HepG2 (cell line): ENCODE results near the gene MYLK. TPM values are rescaled to one million over a fixed set of nuclear protein-coding genes. Genes with fewer than 3 reads are reported as not detected.
A peak's percentile ranks its signal among the peaks of the same experiment; 100 is the strongest.

Experiments used
- BHLHE40 ChIP-seq: IDR thresholded peaks from 2 replicates; pipeline ENCODE4 v1.6.1; 2011; ENCODE audit warnings: low read length, improper control_type of control experiment
- DR1 ChIP-seq: sonication (generic); formaldehyde crosslinking; IDR thresholded peaks from 2 replicates; pipeline ENCODE4 v1.8.0; 2021; ENCODE audit warnings: mild to moderate bottlenecking, missing genetic modification reagents, inconsistent platforms
- E2F2 ChIP-seq: sonication (generic); formaldehyde crosslinking; IDR thresholded peaks from 2 replicates; pipeline ENCODE4 v1.4.0; 2020; ENCODE audit warnings: missing genetic modification reagents, borderline replicate concordance
- FOXO1 ChIP-seq: sonication (generic); formaldehyde crosslinking; IDR thresholded peaks from 2 replicates; pipeline ENCODE4 v1.4.0; 2020; ENCODE audit warnings: missing genetic modification reagents
- NKX3-1 ChIP-seq: sonication (generic); formaldehyde crosslinking; IDR thresholded peaks from 2 replicates; pipeline ENCODE4 v1.5.0; 2020; ENCODE audit warnings: missing genetic modification reagents
- POGZ ChIP-seq: sonication (generic); formaldehyde crosslinking; IDR thresholded peaks from 2 replicates; pipeline ENCODE4 v1.4.0; 2020; ENCODE audit warnings: mild to moderate bottlenecking, missing genetic modification reagents
- ZBTB40 ChIP-seq, 2 experiments: fragments of 450-650 bp in 1 of 2; sonication (generic) in 1 of 2; formaldehyde crosslinking in 1 of 2; IDR thresholded peaks; 2 replicates each; pipeline versions ENCODE4 v1.6.1 to v1.8.0; 2016 to 2022; ENCODE audit warnings: antibody characterized with exemption in 1 of 2, mild to moderate bottlenecking in 1 of 2, missing genetic modification reagents in 1 of 2
- ZNF235 ChIP-seq: sonication (generic); formaldehyde crosslinking; IDR thresholded peaks from 2 replicates; pipeline ENCODE4 v1.8.1; 2023; ENCODE audit warnings: mild to moderate bottlenecking, missing genetic modification reagents, borderline replicate concordance
- ZNF484 ChIP-seq: sonication (generic); formaldehyde crosslinking; IDR thresholded peaks from 2 replicates; pipeline ENCODE4 v1.5.1; 2020; ENCODE audit warnings: mild to moderate bottlenecking, low read depth, missing genetic modification reagents, borderline replicate concordance
- ZNF567 ChIP-seq: sonication (generic); formaldehyde crosslinking; IDR thresholded peaks from 2 replicates; pipeline ENCODE4 v1.8.1; 2023; ENCODE audit warnings: mild to moderate bottlenecking, missing genetic modification reagents, borderline replicate concordance
- ZNF687 ChIP-seq: sonication (generic); formaldehyde crosslinking; IDR thresholded peaks from 2 replicates; pipeline ENCODE4 v1.5.1; 2020; ENCODE audit warnings: mild to moderate bottlenecking, missing genetic modification reagents, moderate library complexity
- ZNF691 ChIP-seq: sonication (generic); formaldehyde crosslinking; IDR thresholded peaks from 2 replicates; pipeline ENCODE4 v1.4.0; 2020; ENCODE audit warnings: missing genetic modification reagents, low read depth, mild to moderate bottlenecking, borderline replicate concordance
- ZNF777 ChIP-seq: sonication (generic); formaldehyde crosslinking; IDR thresholded peaks from 2 replicates; pipeline ENCODE4 v1.4.0; 2020; ENCODE audit warnings: missing genetic modification reagents
- ZNF839 ChIP-seq: sonication (generic); formaldehyde crosslinking; IDR thresholded peaks from 2 replicates; pipeline ENCODE4 v1.4.0; 2020; ENCODE audit warnings: missing genetic modification reagents, mild to moderate bottlenecking, borderline replicate concordance
- polyA plus RNA-seq, 8 experiments: library from polyadenylated mRNA; depleted of rRNA in 3 of 8; stranded (reverse) in 7 of 8; unstranded in 1 of 8; fragments of >200 nt; fragmentation: Illumina TruSeq in 4 of 8; extraction: Trizol in 4 of 8; gene quantifications; 2 replicates each; pipeline versions ENCODE4 v1.2.1 to v1.2.3, GENCODE V29; 2011 to 2016; ENCODE audit warnings: low read depth in 4 of 8, missing spikeins in 1 of 8, mixed read lengths in 1 of 8; ENCODE audit not compliant: insufficient read depth in 1 of 8
- total RNA-seq, 5 experiments: library from RNA; depleted of rRNA; stranded (reverse); fragments of >200 nt; fragmentation: Illumina TruSeq; extraction: Trizol; gene quantifications; 2 replicates each; pipeline ENCODE4 v1.2.3, GENCODE V29; 2016; ENCODE audit warnings: low read depth in 1 of 5

MYLK gene
- total and polyA plus RNA-seq, 2 of the 13 experiments (the other 11 are each of a cell fraction or from before 2014, with no cell fraction given), result 10.6 to 34.9 TPM

- TF ChIP-seq ZNF687 (CRISPR knock-in tag) (no peak; the same call in 1 of the 2 replicates), ZNF691 (CRISPR knock-in tag) (no peak), ZNF567 (CRISPR knock-in tag) (no peak), POGZ (CRISPR knock-in tag) (peak; percentile 71; the same call in 1 of the 2 replicates), DR1 (CRISPR knock-in tag) (no peak), ZNF777 (CRISPR knock-in tag) (no peak), ZBTB40 (IDR thresholded peaks at IDR 0.05) (no peak), ZBTB40 (CRISPR knock-in tag; IDR thresholded peaks at IDR 0.05) (no peak), NKX3-1 (CRISPR knock-in tag) (no peak), ZNF839 (CRISPR knock-in tag) (no peak), BHLHE40 (no peak), FOXO1 (peak; percentile 50; the same call in 1 of the 2 replicates), ZNF235 (CRISPR knock-in tag) (no peak), E2F2 (CRISPR knock-in tag) (no peak), ZNF484 (CRISPR knock-in tag) (no peak)
These were observed 126.0 kb downstream of the MYLK start (continued) for GRCh38 chr3:123758081-123758564.
